Mesenchymal stem cell (in vitro differentiated cells and primary cell): ENCODE measurements around the gene RERE.

Experiments used
- DNase-seq: peaks from one replicate; pipeline ENCODE4 v3.0.0-alpha.2; 2013
- H2AFZ ChIP-seq: one replicate; pipeline ENCODE4 v1.6.1; 2013; ENCODE audit warnings: low read depth, mild to moderate bottlenecking, control low read depth, inconsistent platforms, low read length, moderate library complexity
- H2AK5ac ChIP-seq: 2 replicates; pipeline ENCODE4 v1.6.1; 2013; ENCODE audit warnings: low read length, moderate library complexity, mild to moderate bottlenecking, inconsistent platforms; ENCODE audit not compliant: severe bottlenecking
- H2BK120ac ChIP-seq: one replicate; pipeline ENCODE4 v1.6.1; 2013; ENCODE audit warnings: low read depth, mild to moderate bottlenecking, inconsistent platforms, low read length, moderate library complexity
- H2BK12ac ChIP-seq, 2 experiments: one replicate each; pipeline ENCODE4 v1.6.1; 2013; ENCODE audit warnings: inconsistent platforms in 2 of 2, low read length in 2 of 2, mild to moderate bottlenecking in 2 of 2, moderate library complexity in 2 of 2, control low read depth in 1 of 2
- H2BK15ac ChIP-seq: one replicate; pipeline ENCODE4 v1.6.1; 2013; ENCODE audit warnings: mild to moderate bottlenecking, low read depth, inconsistent platforms; ENCODE audit not compliant: poor library complexity, severe bottlenecking
- H2BK5ac ChIP-seq: 2 replicates; pipeline ENCODE4 v1.6.1; 2013; ENCODE audit warnings: low read depth, mild to moderate bottlenecking, low read length, control low read depth, inconsistent platforms; ENCODE audit not compliant: poor library complexity, severe bottlenecking
- H3K14ac ChIP-seq, 2 experiments: one replicate each; pipeline ENCODE4 v1.6.1; 2013; ENCODE audit warnings: inconsistent platforms in 2 of 2, low read length in 2 of 2, control low read depth in 1 of 2, mild to moderate bottlenecking in 1 of 2, moderate library complexity in 1 of 2
- H3K18ac ChIP-seq, 2 experiments: one replicate each; pipeline ENCODE4 v1.6.1; 2013; ENCODE audit warnings: inconsistent platforms in 2 of 2, low read length in 2 of 2, control low read depth in 1 of 2, low read depth in 1 of 2, mild to moderate bottlenecking in 1 of 2
- H3K23ac ChIP-seq, 2 experiments: one replicate each; pipeline ENCODE4 v1.6.1; 2013; ENCODE audit warnings: inconsistent platforms in 2 of 2, low read length in 2 of 2, mild to moderate bottlenecking in 2 of 2, moderate library complexity in 2 of 2, control low read depth in 1 of 2
- H3K27ac ChIP-seq: 2 replicates; pipeline ENCODE4 v1.5.1; 2013; ENCODE audit warnings: mild to moderate bottlenecking, moderate library complexity, low read length, control low read depth, inconsistent platforms; ENCODE audit not compliant: poor library complexity, severe bottlenecking
- H3K27me3 ChIP-seq, 2 experiments: 2 replicates each; pipeline versions ENCODE4 v1.6.1 to v1.7.0; 2013; ENCODE audit warnings: low read length in 2 of 2, mild to moderate bottlenecking in 2 of 2, moderate library complexity in 2 of 2, control low read depth in 1 of 2, inconsistent platforms in 1 of 2; ENCODE audit not compliant: control insufficient read depth in 1 of 2, insufficient read depth in 1 of 2
- H3K36me3 ChIP-seq, 2 experiments: 2 replicates each; pipeline versions ENCODE4 v1.6.1 to v1.7.0; 2013; ENCODE audit warnings: low read length in 2 of 2, control low read depth in 1 of 2, inconsistent platforms in 1 of 2, low read depth in 1 of 2, mild to moderate bottlenecking in 1 of 2; ENCODE audit not compliant: insufficient read depth in 2 of 2, control insufficient read depth in 1 of 2
- H3K4ac ChIP-seq, 2 experiments: one replicate each; pipeline ENCODE4 v1.6.1; 2013; ENCODE audit warnings: inconsistent platforms in 2 of 2, low read length in 2 of 2, mild to moderate bottlenecking in 2 of 2, moderate library complexity in 2 of 2, control low read depth in 1 of 2, low read depth in 1 of 2
- H3K4me1 ChIP-seq: 2 replicates; pipeline ENCODE4 v1.6.1; 2013; ENCODE audit warnings: low read depth, low read length, control low read depth; ENCODE audit not compliant: control insufficient read depth, insufficient read depth
- H3K4me2 ChIP-seq: 2 replicates; pipeline ENCODE4 v1.6.1; 2013; ENCODE audit warnings: low read length, mild to moderate bottlenecking, inconsistent platforms; ENCODE audit not compliant: poor library complexity, severe bottlenecking
- H3K4me3 ChIP-seq, 2 experiments: 2 replicates each; pipeline versions ENCODE4 v1.5.1 to v1.7.0; 2013; ENCODE audit warnings: low read length in 2 of 2, mild to moderate bottlenecking in 2 of 2, control low read depth in 1 of 2, low read depth in 1 of 2; ENCODE audit not compliant: insufficient read depth in 1 of 2
- H3K79me1 ChIP-seq: replicated peaks from 2 replicates; pipeline ENCODE4 v1.6.1; 2013; ENCODE audit warnings: mild to moderate bottlenecking, control low read depth, low read length, inconsistent platforms; ENCODE audit not compliant: poor library complexity, severe bottlenecking
- H3K9ac ChIP-seq: 2 replicates; pipeline ENCODE4 v1.7.0; 2013; ENCODE audit warnings: mild to moderate bottlenecking, low read length, moderate library complexity
- H3K9me3 ChIP-seq: 2 replicates; pipeline ENCODE4 v1.7.0; 2013; ENCODE audit warnings: mild to moderate bottlenecking, low read length; ENCODE audit not compliant: control insufficient read depth
- H4K8ac ChIP-seq: one replicate; pipeline ENCODE4 v1.6.1; 2013; ENCODE audit warnings: inconsistent platforms, mild to moderate bottlenecking, low read length, moderate library complexity
- H4K91ac ChIP-seq: one replicate; pipeline ENCODE4 v1.6.1; 2013; ENCODE audit warnings: mild to moderate bottlenecking, low read length, inconsistent platforms
- WGBS: methylation state at CpG from one replicate; pipeline ENCODE4 v1.1.7; 2013; ENCODE audit warnings: mixed read lengths; 5-methylcytosine and 5-hydroxymethylcytosine counted together

Gene RERE

DNA sequence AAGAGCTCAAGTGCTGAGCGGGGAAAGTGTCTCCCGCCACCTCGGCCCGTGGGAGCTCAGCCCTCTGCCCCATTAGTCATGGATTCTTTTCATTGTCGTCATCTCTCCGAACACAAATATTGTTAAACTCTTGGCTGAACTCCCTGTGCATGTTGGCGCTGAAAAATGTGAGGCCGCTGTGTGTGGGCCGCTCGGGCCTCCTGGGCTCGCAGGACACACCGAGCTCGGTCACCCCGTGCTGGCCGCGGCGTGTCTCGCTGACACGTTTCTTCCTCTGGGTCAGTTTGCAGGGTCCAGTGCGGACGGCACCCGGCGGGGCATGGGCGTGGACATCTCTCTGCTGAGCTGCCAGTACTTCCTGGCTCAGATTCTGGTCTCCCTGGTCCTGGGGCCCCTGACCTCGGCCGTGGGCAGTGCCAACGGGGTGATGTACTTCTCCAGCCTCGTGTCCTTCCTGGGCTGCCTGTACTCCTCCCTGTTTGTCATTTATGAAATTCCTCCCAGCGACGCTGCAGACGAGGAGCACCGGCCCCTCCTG is 473.9 kb downstream of the RERE start:
- H3K4ac ChIP-seq = peak overlapping the region in 1 of 2 experiments; percentile 44
- no peaks in the 10 kb centered on the region for H3K9me3 ChIP-seq
- peak overlapping the region in 1 of 2 experiments; percentile 26 for H3K14ac ChIP-seq
- WGBS = 21% methylated on average over 32 of the region's 32 CpGs
- H4K8ac ChIP-seq = peak overlapping the region; percentile 45
- H3K27ac ChIP-seq = peak overlapping the region; percentile 45
- no peak overlapping the region for H2BK5ac ChIP-seq
- peak overlapping the region; percentile 67 for H2BK120ac ChIP-seq
- H3K4me2 ChIP-seq = peak overlapping the region; percentile 41
- peak overlapping the region; percentile 70 for H3K9ac ChIP-seq
- H3K18ac ChIP-seq = peak overlapping the region; percentile 89 to 93
- H3K27me3 ChIP-seq = peaks cover 0 to 11% of the 10 kb centered on the region in 2 experiments
- peak overlapping the region; percentile 7 to 72 for H2BK12ac ChIP-seq
- peak; percentile 96 for DNase-seq
- H2BK15ac ChIP-seq = no peak overlapping the region
- H3K4me1 ChIP-seq = peaks cover 18% of the 10 kb centered on the region
- peak overlapping the region; percentile 10 for H2AFZ ChIP-seq
- peak overlapping the region in 1 of 2 experiments; percentile 64 for H3K4me3 ChIP-seq
- H3K36me3 ChIP-seq = no peaks in the 10 kb centered on the region
- H3K79me1 ChIP-seq = no peaks in the 10 kb centered on the region
- H2AK5ac ChIP-seq = no peak overlapping the region
- H4K91ac ChIP-seq = peak overlapping the region; percentile 95
- no peak overlapping the region for H3K23ac ChIP-seq

DNA sequence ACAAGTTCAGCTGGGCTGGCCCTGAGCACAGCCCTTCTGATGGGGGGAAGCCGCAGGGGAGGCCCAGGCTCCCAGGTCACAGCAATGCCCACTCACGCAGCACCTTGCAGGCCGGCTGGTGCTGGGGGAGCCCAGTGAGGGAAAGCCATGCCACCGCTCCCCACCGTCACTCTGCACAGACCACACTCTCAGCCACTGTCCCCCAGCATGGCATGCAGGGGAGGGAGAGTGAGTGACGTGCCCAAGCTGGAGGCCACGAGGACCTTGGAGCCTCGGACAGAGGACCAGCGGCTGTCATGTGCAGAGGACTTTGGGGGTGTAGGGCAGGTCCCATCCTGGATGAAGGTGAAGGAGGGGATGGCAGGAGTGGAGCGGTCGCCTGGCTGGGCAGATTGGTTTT is 474.4 kb downstream of the RERE start:
- H3K18ac ChIP-seq = peak overlapping the region; percentile 83 to 93
- no peak overlapping the region for H2AFZ ChIP-seq
- peak overlapping the region; percentile 55 to 93 for H2BK12ac ChIP-seq
- no peak overlapping the region for H3K23ac ChIP-seq
- H3K27ac ChIP-seq = no peak overlapping the region
- H3K9ac ChIP-seq = peak overlapping the region; percentile 70
- no peaks in the 10 kb centered on the region for H3K36me3 ChIP-seq
- H2BK15ac ChIP-seq = peak overlapping the region; percentile 90
- DNase-seq = no peak
- no peaks in the 10 kb centered on the region for H3K79me1 ChIP-seq
- WGBS = 71% methylated on average over 10 of the region's 11 CpGs
- peak overlapping the region; percentile 85 for H4K8ac ChIP-seq
- H3K4me3 ChIP-seq = peak overlapping the region in 1 of 2 experiments; percentile 64
- no peak overlapping the region for H2BK120ac ChIP-seq
- H2BK5ac ChIP-seq = no peak overlapping the region
- peak overlapping the region; percentile 21 to 55 for H3K4ac ChIP-seq
- peak overlapping the region; percentile 41 for H3K4me2 ChIP-seq
- H3K27me3 ChIP-seq = peaks cover 0 to 8% of the 10 kb centered on the region in 2 experiments
- peak overlapping the region; percentile 95 for H4K91ac ChIP-seq
- H3K14ac ChIP-seq = peak overlapping the region in 1 of 2 experiments; percentile 76
- peak overlapping the region; percentile 12 for H2AK5ac ChIP-seq
- H3K4me1 ChIP-seq = peaks cover 18% of the 10 kb centered on the region
- H3K9me3 ChIP-seq = no peaks in the 10 kb centered on the region

DNA sequence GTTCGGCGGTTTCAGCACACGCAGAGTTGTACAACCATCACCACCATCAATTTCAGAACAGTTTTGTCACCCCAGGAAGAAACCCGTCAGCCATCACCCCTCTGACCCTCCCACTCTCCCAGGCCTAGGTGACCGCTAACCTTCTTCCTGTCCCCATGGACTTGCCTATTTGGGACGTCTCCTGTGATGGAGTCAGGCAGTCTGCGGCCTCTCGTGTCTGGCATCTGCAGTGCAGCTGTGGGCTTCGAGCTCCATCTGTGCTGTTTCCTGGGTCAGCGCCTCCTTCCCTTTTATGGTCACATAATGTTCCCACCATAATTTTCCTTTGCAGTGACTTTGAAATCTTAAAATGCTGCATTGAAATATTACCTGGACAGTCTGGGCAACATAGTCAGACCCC is 475.1 kb downstream of the RERE start:
- 65% methylated on average over 10 of the region's 10 CpGs for WGBS

DNA sequence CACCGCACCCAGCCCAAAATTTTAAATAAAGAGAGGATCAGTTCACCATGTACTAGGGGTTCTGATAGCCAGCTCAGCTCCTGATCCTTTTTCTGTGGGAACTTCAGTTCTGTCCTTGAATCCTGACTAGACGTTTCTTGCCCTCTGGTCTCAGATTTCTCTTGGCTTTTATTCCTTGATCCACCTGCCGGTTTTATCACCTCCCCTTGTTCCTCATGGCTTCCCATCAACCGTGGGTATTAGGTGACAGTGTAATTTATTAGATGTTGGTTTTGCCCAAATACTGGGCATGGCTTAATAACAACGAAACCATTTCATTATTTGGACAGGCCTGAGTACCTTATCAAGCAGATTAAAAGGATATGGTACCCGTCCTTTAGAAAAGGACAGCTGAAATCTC is 477.0 kb downstream of the RERE start:
- no peak overlapping the region for H2AK5ac ChIP-seq
- H3K9me3 ChIP-seq = no peaks in the 10 kb centered on the region
- WGBS = 89% methylated on average over 6 of the region's 6 CpGs
- DNase-seq = no peak
- H4K8ac ChIP-seq = no peak overlapping the region
- no peak overlapping the region for H2BK120ac ChIP-seq
- no peak overlapping the region for H3K4me3 ChIP-seq
- no peak overlapping the region for H3K27ac ChIP-seq
- no peak overlapping the region for H2AFZ ChIP-seq
- peaks cover 0 to 5% of the 10 kb centered on the region in 2 experiments for H3K27me3 ChIP-seq
- H3K4ac ChIP-seq = no peak overlapping the region
- H3K79me1 ChIP-seq = no peaks in the 10 kb centered on the region
- no peak overlapping the region for H3K18ac ChIP-seq
- H2BK12ac ChIP-seq = no peak overlapping the region
- H2BK5ac ChIP-seq = no peak overlapping the region
- H3K9ac ChIP-seq = no peak overlapping the region
- H3K4me2 ChIP-seq = no peak overlapping the region
- H3K14ac ChIP-seq = no peak overlapping the region
- no peak overlapping the region for H3K23ac ChIP-seq
- no peak overlapping the region for H2BK15ac ChIP-seq
- peaks cover 0 to 6% of the 10 kb centered on the region in 2 experiments for H3K36me3 ChIP-seq
- H4K91ac ChIP-seq = no peak overlapping the region
- H3K4me1 ChIP-seq = peaks cover 15% of the 10 kb centered on the region

More for the DNA sequence above, 475.1 kb downstream of the RERE start:
- no peak overlapping the region for H3K23ac ChIP-seq
- no peaks in the 10 kb centered on the region for H3K79me1 ChIP-seq
- no peak overlapping the region for H2BK5ac ChIP-seq
- H2BK15ac ChIP-seq = no peak overlapping the region
- H3K27me3 ChIP-seq = peaks cover 0 to 5% of the 10 kb centered on the region in 2 experiments
- H3K27ac ChIP-seq = no peak overlapping the region
- H3K4me1 ChIP-seq = peaks cover 15% of the 10 kb centered on the region
- H3K14ac ChIP-seq = no peak overlapping the region
- no peak overlapping the region for H3K18ac ChIP-seq
- H3K4me2 ChIP-seq = no peak overlapping the region
- no peak overlapping the region for H3K9ac ChIP-seq
- peak; percentile 73 for DNase-seq
- H4K91ac ChIP-seq = peak overlapping the region; percentile 9
- H2BK12ac ChIP-seq = peak overlapping the region in 1 of 2 experiments; percentile 78
- H4K8ac ChIP-seq = peak overlapping the region; percentile 8
- no peaks in the 10 kb centered on the region for H3K9me3 ChIP-seq
- H3K4me3 ChIP-seq = no peak overlapping the region
- H3K36me3 ChIP-seq = peaks cover 0 to 3% of the 10 kb centered on the region in 2 experiments
- no peak overlapping the region for H2BK120ac ChIP-seq
- H2AK5ac ChIP-seq = peak overlapping the region; percentile 29
- no peak overlapping the region for H2AFZ ChIP-seq
- no peak overlapping the region for H3K4ac ChIP-seq
